GM23338 (cell line): ENCODE data around the gene DAPK1. TPM values are rescaled to one million over a fixed set of nuclear protein-coding genes. Genes with fewer than 3 reads are reported as not detected.
A peak's percentile ranks its signal among the peaks of the same experiment; 100 is the strongest.

Source experiments
- ATAC-seq: fragments of 200-7000 bp; cut with Tn5 transposase; 3 replicates; pipeline ENCODE4 v1.9.1; 2020
- DNase-seq: peaks from one replicate; pipeline ENCODE4 v3.0.0-alpha.2; 2015; ENCODE audit warnings: low spot score
- H2AFZ ChIP-seq: fragments of 200-600 bp; sonication (generic); 2 replicates; pipeline ENCODE4 v1.8.0; 2016; ENCODE audit warnings: antibody characterized with exemption, mild to moderate bottlenecking, moderate library complexity
- H3F3A ChIP-seq: fragments of 200-600 bp; sonication (generic); replicated peaks from 2 replicates; pipeline ENCODE4 v1.8.0; 2017; ENCODE audit warnings: antibody characterized with exemption, mixed run types, low read depth
- H3K27ac ChIP-seq: fragments of 200-600 bp; sonication (generic); 2 replicates; pipeline ENCODE4 v1.6.1; 2016; ENCODE audit warnings: low read depth
- H3K27me3 ChIP-seq: fragments of 200-600 bp; sonication (generic); 2 replicates; pipeline ENCODE4 v1.8.0; 2016; ENCODE audit warnings: mild to moderate bottlenecking, mixed run types, moderate library complexity; ENCODE audit not compliant: insufficient read depth
- H3K36me3 ChIP-seq: fragments of 200-600 bp; sonication (generic); 2 replicates; pipeline ENCODE4 v1.8.0; 2016; ENCODE audit warnings: mild to moderate bottlenecking; ENCODE audit not compliant: insufficient read depth
- H3K4me1 ChIP-seq: fragments of 200-600 bp; sonication (generic); 2 replicates; pipeline ENCODE4 v1.8.0; 2016; ENCODE audit warnings: mild to moderate bottlenecking, moderate library complexity; ENCODE audit not compliant: insufficient read depth
- H3K4me2 ChIP-seq: fragments of 200-600 bp; sonication (generic); 2 replicates; pipeline ENCODE4 v1.7.1; 2017; ENCODE audit warnings: mixed run types
- H3K4me3 ChIP-seq: fragments of 200-600 bp; sonication (generic); 2 replicates; pipeline ENCODE4 v1.6.1; 2016; ENCODE audit warnings: mixed run types
- H3K79me2 ChIP-seq: fragments of 200-600 bp; sonication (generic); replicated peaks from 2 replicates; pipeline ENCODE4 v1.8.0; 2017; ENCODE audit warnings: mild to moderate bottlenecking; ENCODE audit not compliant: insufficient read depth
- H3K9me2 ChIP-seq: fragments of 200-600 bp; sonication (generic); 2 replicates; pipeline ENCODE4 v1.8.0; 2017; ENCODE audit not compliant: insufficient read depth
- H4K20me1 ChIP-seq: fragments of 200-600 bp; sonication (generic); replicated peaks from 2 replicates; pipeline ENCODE4 v1.8.0; 2017; ENCODE audit warnings: mild to moderate bottlenecking; ENCODE audit not compliant: insufficient read depth
- H3K27ac Mint-ChIP-seq: 2 replicates; pipeline ENCODE4 v1.8.0; 2020; ENCODE audit warnings: inconsistent platforms, mild to moderate bottlenecking, moderate library complexity, mixed read lengths
- H3K27me3 Mint-ChIP-seq: 3 replicates; pipeline ENCODE4 v1.8.0; 2022; ENCODE audit warnings: low read depth, mild to moderate bottlenecking, moderate library complexity, mixed read lengths, inconsistent platforms; ENCODE audit not compliant: insufficient read depth, poor library complexity
- H3K36me3 Mint-ChIP-seq: 3 replicates; pipeline ENCODE4 v1.8.0; 2021; ENCODE audit warnings: low read depth, mild to moderate bottlenecking, inconsistent platforms, moderate library complexity, mixed read lengths
- H3K4me1 Mint-ChIP-seq: 3 replicates; pipeline ENCODE4 v1.8.0; 2020; ENCODE audit warnings: mild to moderate bottlenecking, inconsistent platforms, mixed read lengths
- H3K4me3 Mint-ChIP-seq: 3 replicates; pipeline ENCODE4 v1.8.0; 2021; ENCODE audit warnings: moderate library complexity, mild to moderate bottlenecking, inconsistent platforms, mixed read lengths
- H3K9me3 Mint-ChIP-seq: 3 replicates; pipeline ENCODE4 v1.8.0; 2020; ENCODE audit warnings: moderate library complexity, mild to moderate bottlenecking, inconsistent platforms, mixed read lengths
- CREB1 ChIP-seq: fragments of 250-450 bp; sonication (Bioruptor Pico); IDR thresholded peaks from 2 replicates; pipeline ENCODE4 v1.5.0; 2020; ENCODE audit warnings: low read depth, mild to moderate bottlenecking, moderate library complexity
- CTCF ChIP-seq, 2 experiments: fragments of 200-600 bp in 1 of 2; sonication (generic) in 1 of 2; conservative IDR thresholded peaks; 2 replicates each; pipeline versions ENCODE4 v1.5.1 to v1.6.1; 2016 to 2017; ENCODE audit warnings: antibody characterized with exemption in 2 of 2, low read depth in 2 of 2, mild to moderate bottlenecking in 2 of 2, moderate library complexity in 1 of 2
- EZH2 ChIP-seq: fragments of 200-600 bp; sonication (generic); IDR thresholded peaks from one replicate; pipeline ENCODE4 v1.8.0; 2017; ENCODE audit warnings: antibody characterized with exemption, mild to moderate bottlenecking, low read depth; ENCODE audit not compliant: unreplicated experiment
- EZH2phosphoT487 ChIP-seq: fragments of 200-600 bp; sonication (generic); IDR thresholded peaks from one replicate; pipeline ENCODE4 v1.8.1; 2018; ENCODE audit warnings: antibody characterized with exemption; ENCODE audit not compliant: unreplicated experiment
- JUNB ChIP-seq: IDR thresholded peaks from one replicate; pipeline ENCODE4 v1.6.1; 2016; ENCODE audit warnings: antibody characterized with exemption; ENCODE audit not compliant: unreplicated experiment
- NANOG ChIP-seq: IDR thresholded peaks from 2 replicates; pipeline ENCODE4 v1.6.1; 2016; ENCODE audit warnings: antibody characterized with exemption, borderline replicate concordance
- POLR2AphosphoS5 ChIP-seq: IDR thresholded peaks from 2 replicates; pipeline ENCODE4 v1.6.1; 2016; ENCODE audit warnings: antibody characterized with exemption, low read depth
- REST ChIP-seq: IDR thresholded peaks from one replicate; pipeline ENCODE4 v1.6.1; 2018; ENCODE audit warnings: antibody characterized with exemption; ENCODE audit not compliant: unreplicated experiment
- ZNF114 ChIP-seq: fragments of 250-450 bp; sonication (Bioruptor Pico); IDR thresholded peaks from 2 replicates; pipeline ENCODE4 v1.5.0; 2020; ENCODE audit warnings: mild to moderate bottlenecking, moderate library complexity
- ZNF331 ChIP-seq: fragments of 250-450 bp; sonication (Bioruptor Pico); IDR thresholded peaks from 2 replicates; pipeline ENCODE4 v1.5.0; 2020; ENCODE audit warnings: low read depth, mild to moderate bottlenecking, moderate library complexity
- polyA plus RNA-seq: library from polyadenylated mRNA; unstranded; fragments of >200 nt; fragmentation: Nextera tagmentation; extraction: Ambion mirVana; gene quantifications from 2 replicates; pipeline ENCODE4 v1.2.1, GENCODE V29; 2016
- total RNA-seq: library from RNA; depleted of rRNA; stranded (reverse); fragments of >200 nt; shearing (Covaris generic); gene quantifications from 2 replicates; pipeline ENCODE4 v1.2.3, GENCODE V29; 2014

Gene DAPK1
- total and polyA plus RNA-seq, 2 experiments from 2014 or later: 37.0 to 134 TPM

- TF ChIP-seq NANOG: no peak
- TF ChIP-seq ZNF331 (CRISPR knock-in tag): no peak
- TF ChIP-seq JUNB: no peak
- no peak for TF ChIP-seq POLR2AphosphoS5
- no peak for TF ChIP-seq EZH2phosphoT487
- TF ChIP-seq REST: no peak
These were observed 204.3 kb downstream of the DAPK1 start (continued) for GRCh38 chr9:87701931-87702421.

- Histone ChIP-seq H3K4me3 (no peak overlapping the region), H4K20me1 (peaks cover 2% of the 10 kb centered on the region; the same call in 1 of the 2 replicates), H2AFZ (no peak overlapping the region), H3K79me2 (no peaks in the 10 kb centered on the region), H3K36me3 (peaks cover 47% of the 10 kb centered on the region), H3K4me1 (no peaks in the 10 kb centered on the region), H3K27me3 (no peaks in the 10 kb centered on the region), H3F3A (no peaks in the 10 kb centered on the region; the same call in 1 of the 2 replicates), H3K27ac (peak overlapping the region; percentile 32; the same call in 1 of the 2 replicates), H3K9me2 (no peaks in the 10 kb centered on the region), H3K4me2 (no peak overlapping the region)
- no peak overlapping the region for H3K27ac Mint-ChIP-seq
- peaks cover 2% of the 10 kb centered on the region for H3K27me3 Mint-ChIP-seq
- DNase-seq (no peak), ATAC-seq (no peak)
- H3K36me3 Mint-ChIP-seq: peaks cover 84% of the 10 kb centered on the region
- H3K4me1 Mint-ChIP-seq: no peaks in the 10 kb centered on the region; the same call in 1 of the 3 replicates
- H3K4me3 Mint-ChIP-seq: no peak overlapping the region
- H3K9me3 Mint-ChIP-seq: no peaks in the 10 kb centered on the region
- TF ChIP-seq REST: no peak
- TF ChIP-seq EZH2phosphoT487: no peak
- TF ChIP-seq JUNB: no peak
- TF ChIP-seq ZNF114 (CRISPR knock-in tag): no peak
- TF ChIP-seq CTCF (conservative IDR thresholded peaks at IDR 0.05; ENCODE audit: low read depth in 2 of 2): no peak
- no peak for TF ChIP-seq EZH2
- no peak for TF ChIP-seq ZNF331 (CRISPR knock-in tag)
- TF ChIP-seq NANOG: no peak
- TF ChIP-seq CREB1: no peak
These were observed 205.3 kb downstream of the DAPK1 start for GRCh38 chr9:87702921-87703320.
